Measurements from ENCODE around the gene VWF. TPM values are rescaled to one million over a fixed set of nuclear protein-coding genes. Genes with fewer than 3 reads are reported as not detected.

Gene VWF
- total and polyA plus RNA-seq, 2 donors (not counting 1 experiment from before 2014, with no cell fraction given): not detected

DNA sequence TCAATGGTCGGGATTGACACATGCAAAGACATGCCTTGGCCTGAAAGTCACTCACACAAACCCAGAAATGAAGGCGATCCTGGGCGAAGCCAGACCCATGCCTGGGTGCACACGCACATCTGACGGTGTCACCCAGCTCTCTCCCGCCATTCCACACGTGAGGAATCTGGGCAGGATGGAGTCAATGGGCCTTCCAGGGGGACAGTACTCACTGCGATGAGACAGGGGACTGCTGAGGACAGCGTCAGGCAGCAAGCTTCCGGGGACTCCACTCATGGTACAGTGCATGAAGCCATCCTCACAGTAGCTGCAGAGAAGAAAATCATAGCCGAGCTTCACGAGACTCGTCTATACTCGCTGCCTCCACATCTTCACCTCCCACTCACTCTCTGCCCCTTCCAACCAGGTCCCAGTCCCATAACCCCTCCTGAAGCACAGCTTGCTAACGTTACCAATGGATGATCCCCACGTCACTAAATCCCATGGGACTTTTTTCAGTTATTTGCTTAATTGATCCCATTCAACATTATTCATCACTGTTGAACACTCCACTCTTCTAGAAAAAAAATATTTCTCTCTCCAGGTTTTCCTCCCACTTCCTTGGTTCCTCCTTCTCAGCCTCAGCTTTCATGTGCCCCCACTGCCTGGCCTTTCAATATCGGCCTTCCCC lies 77.8 kb downstream of the VWF start:
- DNase-seq: no peak
- Histone ChIP-seq H3K4me2 (replicated peaks; ENCODE audit: low read depth, low read length, poor library complexity, severe bottlenecking) (no peak overlapping the region), H3K4me3 (ENCODE audit: control extremely low read depth in 1 of 5, extremely low read depth in 1 of 5, insufficient read depth in 1 of 5, low read depth in 2 of 5, low read length in 4 of 5) (no peak overlapping the region), H3K4me1 (ENCODE audit: control insufficient read depth in 2 of 2, insufficient read depth in 2 of 2, low read length in 2 of 2) (no peaks in the 10 kb centered on the region), H3K9me3 (ENCODE audit: control extremely low read depth in 1 of 3, control insufficient read depth in 2 of 3, insufficient read depth in 1 of 3, low read length in 2 of 3) (no peaks in the 10 kb centered on the region), H3K27ac (ENCODE audit: low read length in 2 of 2) (no peak overlapping the region), H2AFZ (ENCODE audit: insufficient read depth, low read depth, low read length, poor library complexity, severe bottlenecking) (no peak overlapping the region), H4K20me1 (ENCODE audit: control insufficient read depth, insufficient read depth, low read length, poor library complexity, severe bottlenecking) (no peaks in the 10 kb centered on the region), H3K27me3 (replicated peaks in 1 of 4; ENCODE audit: control extremely low read depth in 1 of 4, control insufficient read depth in 3 of 4, insufficient read depth in 4 of 4, low read length in 3 of 4) (peaks cover 0 to 9% (median under 1%) of the 10 kb centered on the region in 4 experiments), H3K9ac (ENCODE audit: low read length) (no peak overlapping the region), H3K36me3 (replicated peaks in 1 of 2; ENCODE audit: control extremely low read depth in 1 of 2, control insufficient read depth in 1 of 2, extremely low read depth in 1 of 2, insufficient read depth in 2 of 2, low read length in 1 of 2) (no peaks in the 10 kb centered on the region), H3K79me2 (ENCODE audit: control insufficient read depth, insufficient read depth, low read length) (no peaks in the 10 kb centered on the region)
- Mint-ChIP-seq H3K27ac (no peak overlapping the region), H3K27me3 (peaks cover 47% of the 10 kb centered on the region), H3K4me3 (no peak overlapping the region), H3K9me3 (ENCODE audit: insufficient read depth) (no peaks in the 10 kb centered on the region), H3K4me1 (no peaks in the 10 kb centered on the region)
- 91% methylated on average over 17 of the region's 17 CpGs for WGBS (ENCODE audit: insufficient coverage)
- ATAC-seq (ENCODE audit: low read depth): no peak
- CTCF ChIA-PET: interaction anchor here (0.6 to 2.0 kb wide), 2 partner anchors 11 to 58 kb away, joined by 5 to 9 read pairs; no protein-coding TSS in a partner anchor
- intact Hi-C loops (cut with micrococcal nuclease): no loop called here
- TF ChIP-seq EZH2 (IDR thresholded peaks at IDR 0.05; ENCODE audit: borderline replicate concordance, insufficient read depth, low read depth, low read length, poor library complexity, severe bottlenecking): no peak
- TF ChIP-seq, protein P1, sequence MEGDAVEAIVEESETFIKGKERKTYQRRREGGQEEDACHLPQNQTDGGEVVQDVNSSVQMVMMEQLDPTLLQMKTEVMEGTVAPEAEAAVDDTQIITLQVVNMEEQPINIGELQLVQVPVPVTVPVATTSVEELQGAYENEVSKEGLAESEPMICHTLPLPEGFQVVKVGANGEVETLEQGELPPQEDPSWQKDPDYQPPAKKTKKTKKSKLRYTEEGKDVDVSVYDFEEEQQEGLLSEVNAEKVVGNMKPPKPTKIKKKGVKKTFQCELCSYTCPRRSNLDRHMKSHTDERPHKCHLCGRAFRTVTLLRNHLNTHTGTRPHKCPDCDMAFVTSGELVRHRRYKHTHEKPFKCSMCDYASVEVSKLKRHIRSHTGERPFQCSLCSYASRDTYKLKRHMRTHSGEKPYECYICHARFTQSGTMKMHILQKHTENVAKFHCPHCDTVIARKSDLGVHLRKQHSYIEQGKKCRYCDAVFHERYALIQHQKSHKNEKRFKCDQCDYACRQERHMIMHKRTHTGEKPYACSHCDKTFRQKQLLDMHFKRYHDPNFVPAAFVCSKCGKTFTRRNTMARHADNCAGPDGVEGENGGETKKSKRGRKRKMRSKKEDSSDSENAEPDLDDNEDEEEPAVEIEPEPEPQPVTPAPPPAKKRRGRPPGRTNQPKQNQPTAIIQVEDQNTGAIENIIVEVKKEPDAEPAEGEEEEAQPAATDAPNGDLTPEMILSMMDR (IDR thresholded peaks at IDR 0.05): no peak
- POLR2A ChIA-PET: no interaction called here

GRCh38 chr12:6045438-6045837 lies 79.0 kb downstream of the VWF start:
- no peak for DNase-seq
- CTCF ChIA-PET: interaction anchor here (2.0 kb wide), 1 partner anchor 57 kb away, joined by 9 read pairs; no protein-coding TSS in a partner anchor
- intact Hi-C loops (cut with micrococcal nuclease): no loop called here
- Histone ChIP-seq H2AFZ (ENCODE audit: insufficient read depth, low read depth, low read length, poor library complexity, severe bottlenecking) (no peak overlapping the region), H3K4me1 (ENCODE audit: control insufficient read depth in 2 of 2, insufficient read depth in 2 of 2, low read length in 2 of 2) (no peaks in the 10 kb centered on the region), H3K4me3 (ENCODE audit: control extremely low read depth in 1 of 5, extremely low read depth in 1 of 5, insufficient read depth in 1 of 5, low read depth in 2 of 5, low read length in 4 of 5) (no peak overlapping the region), H3K27me3 (replicated peaks in 1 of 4; ENCODE audit: control extremely low read depth in 1 of 4, control insufficient read depth in 3 of 4, insufficient read depth in 4 of 4, low read length in 3 of 4) (peaks cover 0 to 9% (median 0%) of the 10 kb centered on the region in 4 experiments), H3K79me2 (ENCODE audit: control insufficient read depth, insufficient read depth, low read length) (no peaks in the 10 kb centered on the region), H3K9ac (ENCODE audit: low read length) (no peak overlapping the region), H3K4me2 (replicated peaks; ENCODE audit: low read depth, low read length, poor library complexity, severe bottlenecking) (no peak overlapping the region), H4K20me1 (ENCODE audit: control insufficient read depth, insufficient read depth, low read length, poor library complexity, severe bottlenecking) (no peaks in the 10 kb centered on the region), H3K27ac (ENCODE audit: low read length in 2 of 2) (no peak overlapping the region), H3K9me3 (ENCODE audit: control extremely low read depth in 1 of 3, control insufficient read depth in 2 of 3, insufficient read depth in 1 of 3, low read length in 2 of 3) (no peaks in the 10 kb centered on the region), H3K36me3 (replicated peaks in 1 of 2; ENCODE audit: control extremely low read depth in 1 of 2, control insufficient read depth in 1 of 2, extremely low read depth in 1 of 2, insufficient read depth in 2 of 2, low read length in 1 of 2) (no peaks in the 10 kb centered on the region)
- POLR2A ChIA-PET: no interaction called here
- Mint-ChIP-seq H3K9me3 (ENCODE audit: insufficient read depth) (no peaks in the 10 kb centered on the region), H3K4me3 (no peak overlapping the region), H3K27me3 (peaks cover 46% of the 10 kb centered on the region), H3K27ac (no peak overlapping the region), H3K4me1 (no peaks in the 10 kb centered on the region)
- TF ChIP-seq, protein P1 (IDR thresholded peaks at IDR 0.05): no peak
- TF ChIP-seq EZH2 (IDR thresholded peaks at IDR 0.05; ENCODE audit: borderline replicate concordance, insufficient read depth, low read depth, low read length, poor library complexity, severe bottlenecking): no peak
- 94% methylated on average over 6 of the region's 6 CpGs for WGBS (ENCODE audit: insufficient coverage)
- no peak for ATAC-seq (ENCODE audit: low read depth)
